ENCODE measurements around the gene ZDHHC20.

- no peak for TF ChIP-seq CTCF (IDR thresholded peaks at IDR 0.05; ENCODE audit: low read depth, low read length)
- no peak for TF ChIP-seq MYC (IDR thresholded peaks at IDR 0.05; ENCODE audit: low read depth, low read length)
- peak; percentile 89 for TF ChIP-seq POLR2A (IDR thresholded peaks at IDR 0.05; ENCODE audit: extremely low read depth, insufficient read length)
These were observed at the start of gene ZDHHC20 for GRCh38 chr13:21458813-21459701.
